ENCODE measurements around the gene TRAF3IP3. TPM values are rescaled to one million over a fixed set of nuclear protein-coding genes. Genes with fewer than 3 reads are reported as not detected.
A peak's percentile ranks its signal among the peaks of the same experiment; 100 is the strongest.

Gene TRAF3IP3
- total RNA-seq, 4 donors from 2014 or later, result 1.2 to 10.3 (median 1.9) TPM

DNA sequence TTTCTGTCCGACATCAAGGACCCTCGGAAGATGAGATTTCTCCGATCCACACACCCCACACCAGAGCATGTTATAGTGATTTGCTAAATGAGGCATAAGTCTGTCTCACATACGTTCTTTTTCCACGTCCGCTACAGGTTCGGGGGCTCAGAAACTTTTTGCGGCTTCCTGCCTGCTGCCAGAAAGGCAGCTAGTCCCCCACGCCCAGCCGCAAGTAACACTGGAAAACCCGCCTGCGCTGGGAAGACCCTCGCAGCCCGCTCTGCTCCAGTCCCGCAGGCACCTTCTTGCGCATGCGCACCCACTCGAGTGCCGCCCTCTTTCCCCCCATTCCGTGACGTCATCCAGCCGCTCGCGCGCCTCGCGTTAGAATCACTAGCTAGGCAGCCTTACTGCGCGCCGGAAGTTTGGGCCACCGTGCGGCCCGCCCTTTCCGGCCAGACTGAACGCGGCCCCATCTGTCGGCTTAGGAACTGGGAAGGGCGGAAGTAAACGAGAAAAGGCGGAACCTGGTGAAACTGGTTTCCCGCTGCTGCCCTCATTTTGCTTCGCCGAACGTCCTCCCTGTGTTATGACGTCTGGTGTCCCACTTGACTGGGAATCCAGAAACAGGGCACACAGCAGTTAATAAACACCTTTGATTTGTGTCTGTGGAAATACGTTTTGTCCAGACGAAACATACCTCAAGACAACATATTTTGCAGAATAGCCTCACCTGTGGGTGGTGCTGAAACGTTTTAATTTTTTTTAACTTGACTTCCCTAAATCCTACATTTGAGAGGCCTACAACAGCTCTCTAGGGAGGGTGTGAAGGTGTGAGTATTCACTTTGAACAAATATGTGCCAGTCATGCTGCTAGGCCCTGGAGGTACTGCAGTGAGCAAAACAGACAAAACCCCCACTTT lies 28.7 kb downstream of the TRAF3IP3 start, which contains the start of gene C1orf74:
Gene C1orf74, minus strand, starts transcription at position 295 of the 905 bp plus-strand sequence. CDS start 925 bp downstream, outside the sequence.
- H3K9me3 ChIP-seq, result no peaks in the 10 kb centered on the region
- DNase-seq, result peak; percentile 90
- no peaks in the 10 kb centered on the region for H3K27me3 ChIP-seq
- 3 to 4% methylated on average over 26 to 41 of the region's 48 CpGs for WGBS, 2 donors
- H3K4me1 ChIP-seq, result peaks cover 25 to 62% (median 28%) of the 10 kb centered on the region in 3 donors
- peaks cover 0 to 61% (median 0%) of the 10 kb centered on the region in 3 donors for H3K36me3 ChIP-seq
- peak within 1 kb of the TSS; percentile 54 to 78 (median 66) for H3K4me3 ChIP-seq
- intact Hi-C loops (cut with DNase I), result no loop called here
- H3K27ac ChIP-seq, result peak within 1 kb of the TSS; percentile 86 to 94 (median 92)
- TF ChIP-seq POLR2A (IDR thresholded peaks at IDR 0.05), result peak in 3 of 4 donors; percentile 60 to 74 (median 67)
- TF ChIP-seq, protein P1, sequence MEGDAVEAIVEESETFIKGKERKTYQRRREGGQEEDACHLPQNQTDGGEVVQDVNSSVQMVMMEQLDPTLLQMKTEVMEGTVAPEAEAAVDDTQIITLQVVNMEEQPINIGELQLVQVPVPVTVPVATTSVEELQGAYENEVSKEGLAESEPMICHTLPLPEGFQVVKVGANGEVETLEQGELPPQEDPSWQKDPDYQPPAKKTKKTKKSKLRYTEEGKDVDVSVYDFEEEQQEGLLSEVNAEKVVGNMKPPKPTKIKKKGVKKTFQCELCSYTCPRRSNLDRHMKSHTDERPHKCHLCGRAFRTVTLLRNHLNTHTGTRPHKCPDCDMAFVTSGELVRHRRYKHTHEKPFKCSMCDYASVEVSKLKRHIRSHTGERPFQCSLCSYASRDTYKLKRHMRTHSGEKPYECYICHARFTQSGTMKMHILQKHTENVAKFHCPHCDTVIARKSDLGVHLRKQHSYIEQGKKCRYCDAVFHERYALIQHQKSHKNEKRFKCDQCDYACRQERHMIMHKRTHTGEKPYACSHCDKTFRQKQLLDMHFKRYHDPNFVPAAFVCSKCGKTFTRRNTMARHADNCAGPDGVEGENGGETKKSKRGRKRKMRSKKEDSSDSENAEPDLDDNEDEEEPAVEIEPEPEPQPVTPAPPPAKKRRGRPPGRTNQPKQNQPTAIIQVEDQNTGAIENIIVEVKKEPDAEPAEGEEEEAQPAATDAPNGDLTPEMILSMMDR (IDR thresholded peaks at IDR 0.05), result peak in 4 of 6 experiments; percentile 4 to 45 (median 13)

DNA sequence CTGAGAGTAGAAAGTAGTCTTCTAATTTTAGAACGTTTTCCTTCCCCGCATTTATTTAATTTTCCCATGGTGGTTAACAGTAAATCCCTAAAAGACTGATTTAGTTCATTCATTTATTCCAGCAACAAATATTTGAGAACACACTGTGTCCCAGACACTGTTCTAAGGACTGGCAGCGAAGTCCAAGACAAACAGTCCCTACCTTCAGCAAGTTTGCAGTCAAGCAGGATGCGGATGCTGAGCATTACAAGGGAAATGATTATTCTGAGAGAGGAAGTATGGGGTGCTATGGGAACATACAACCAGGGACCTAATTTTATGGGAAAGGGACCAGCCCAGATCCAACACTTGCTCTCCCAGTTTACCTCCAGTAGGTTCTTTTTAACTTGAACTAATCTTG lies 29.7 kb downstream of the TRAF3IP3 start:
- H3K27me3 ChIP-seq, result no peaks in the 10 kb centered on the region
- WGBS, 2 donors, result 91 to 99% methylated on average over 4 of the region's 4 CpGs
- intact Hi-C loops (cut with DNase I), result no loop called here
- peaks cover 0 to 72% (median 1%) of the 10 kb centered on the region in 3 donors for H3K36me3 ChIP-seq
- no peaks in the 10 kb centered on the region for H3K9me3 ChIP-seq
- H3K27ac ChIP-seq, result peak overlapping the region; percentile 86 to 94 (median 92)
- no peak for DNase-seq
- peaks cover 25 to 63% (median 28%) of the 10 kb centered on the region in 3 donors for H3K4me1 ChIP-seq
- H3K4me3 ChIP-seq, result no peak overlapping the region
- TF ChIP-seq POLR2A (IDR thresholded peaks at IDR 0.05), result no peak
- TF ChIP-seq, protein P1 (IDR thresholded peaks at IDR 0.05), result no peak

DNA sequence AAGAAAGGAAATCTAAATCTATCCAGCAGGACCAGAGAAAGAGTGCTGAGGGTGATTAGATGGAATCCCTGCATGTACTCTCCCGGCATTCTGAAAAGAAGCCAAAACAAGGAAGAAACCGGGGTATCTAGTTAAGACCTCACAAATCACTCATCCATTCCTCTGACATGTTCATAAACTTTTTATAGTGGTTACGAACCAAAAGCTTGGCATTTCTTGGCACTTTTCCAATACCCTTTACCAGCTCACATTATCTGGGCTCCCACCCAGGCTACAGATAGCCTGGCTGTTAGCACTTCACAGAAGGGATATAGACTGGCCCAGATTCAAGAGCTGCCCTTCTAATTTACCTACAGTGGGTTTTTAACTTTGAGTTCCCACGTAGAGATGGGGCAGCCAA lies 30.3 kb downstream of the TRAF3IP3 start:
- Histone ChIP-seq H3K36me3 (peaks cover 0 to 77% (median 7%) of the 10 kb centered on the region in 3 donors), H3K4me3 (no peak overlapping the region), H3K9me3 (no peaks in the 10 kb centered on the region), H3K27ac (peak overlapping the region; percentile 34 to 94 (median 89)), H3K27me3 (no peaks in the 10 kb centered on the region), H3K4me1 (peaks cover 25 to 65% (median 28%) of the 10 kb centered on the region in 3 donors)
- no peak for TF ChIP-seq POLR2A (IDR thresholded peaks at IDR 0.05)
- TF ChIP-seq, protein P1 (IDR thresholded peaks at IDR 0.05), result no peak
- WGBS, 2 donors, result 45 to 68% methylated on average over 4 of the region's 4 CpGs
- intact Hi-C loops (cut with DNase I), result no loop called here
- DNase-seq, result no peak

DNA sequence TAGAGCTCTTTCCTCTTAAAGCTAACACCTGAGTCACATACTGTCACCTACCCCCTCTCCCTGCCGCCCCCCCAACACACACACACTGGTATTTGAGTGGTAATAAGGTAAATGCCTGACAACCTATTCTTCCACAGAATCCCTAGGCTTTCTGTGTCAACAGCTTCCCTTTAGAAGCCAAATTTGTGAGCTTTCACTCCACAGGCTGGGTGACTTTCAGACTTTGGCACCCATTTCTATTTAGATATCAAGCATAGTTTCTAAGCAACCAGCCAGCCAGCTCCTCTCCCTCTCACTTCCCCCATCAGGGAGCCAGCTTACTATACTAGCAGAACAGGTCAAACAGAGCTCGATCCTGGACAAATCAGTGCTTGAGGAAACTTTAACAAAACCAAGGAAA lies 31.7 kb downstream of the TRAF3IP3 start:
- Histone ChIP-seq H3K4me3 (no peak overlapping the region), H3K36me3 (peaks cover 0 to 77% (median 9%) of the 10 kb centered on the region in 3 donors), H3K27me3 (no peaks in the 10 kb centered on the region), H3K4me1 (peaks cover 25 to 79% (median 28%) of the 10 kb centered on the region in 3 donors), H3K27ac (peak overlapping the region; percentile 80 to 94 (median 89)), H3K9me3 (no peaks in the 10 kb centered on the region)
- TF ChIP-seq, protein P1 (IDR thresholded peaks at IDR 0.05), result no peak
- TF ChIP-seq POLR2A (IDR thresholded peaks at IDR 0.05), result no peak
- intact Hi-C loops (cut with DNase I), result no loop called here
- WGBS, 2 donors, result 31 to 39% methylated on average over 2 of the region's 2 CpGs
- DNase-seq, result no peak

DNA sequence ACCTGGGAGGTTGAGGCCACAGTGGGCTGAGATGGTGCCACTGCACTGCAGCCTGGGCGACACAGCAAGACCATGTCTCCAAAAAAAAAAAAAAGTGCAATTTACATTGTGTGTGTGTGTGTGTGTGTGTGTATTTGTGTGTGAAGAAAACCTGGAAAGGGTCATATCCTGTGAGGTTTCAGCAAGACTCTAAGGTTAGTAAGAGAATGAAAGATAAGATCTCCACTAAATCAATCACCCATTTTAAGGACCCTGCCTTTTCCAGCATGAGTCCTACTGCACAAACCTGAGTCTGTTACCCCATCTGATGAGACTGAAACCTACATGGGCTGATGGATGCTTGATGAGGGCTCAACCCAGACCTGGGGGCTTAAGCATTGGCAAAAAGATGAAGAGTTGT lies 33.4 kb downstream of the TRAF3IP3 start:
- Histone ChIP-seq H3K9me3 (no peaks in the 10 kb centered on the region), H3K4me1 (peaks cover 16 to 74% (median 20%) of the 10 kb centered on the region in 3 donors), H3K36me3 (peaks cover 0 to 90% (median 9%) of the 10 kb centered on the region in 3 donors), H3K4me3 (no peak overlapping the region), H3K27ac (peak overlapping the region in 1 of 4 donors; percentile 94), H3K27me3 (no peaks in the 10 kb centered on the region)
- DNase-seq, result no peak
- 63% methylated on average over 1 of the region's 1 CpG; no CpG with 5 or more reads in 1 of the 2 donors for WGBS, 2 donors
- intact Hi-C loops (cut with DNase I), result no loop called here
- TF ChIP-seq POLR2A (IDR thresholded peaks at IDR 0.05), result no peak
- TF ChIP-seq, protein P1 (IDR thresholded peaks at IDR 0.05), result no peak

All from esophagus squamous epithelium (tissue), 5 donors.